HCT116 (cell line): ENCODE data around the gene KLHL6.

Experiments used
- CEBPB ChIP-seq: IDR thresholded peaks from 2 replicates; pipeline ENCODE4 v1.6.1; 2012; ENCODE audit warnings: low read depth
- CTCF ChIP-seq, 3 experiments: fragments of 200-600 bp in 1 of 3; sonication (generic) in 1 of 3; IDR thresholded peaks in 2 of 3; conservative IDR thresholded peaks in 1 of 3; 2 replicates each; pipeline ENCODE4 v1.5.1; 2012 to 2017; ENCODE audit warnings: low read depth in 2 of 3, low read length in 2 of 3, antibody characterized with exemption in 1 of 3, borderline replicate concordance in 1 of 3, control low read depth in 1 of 3, mild to moderate bottlenecking in 1 of 3, mixed read lengths in 1 of 3, mixed run types in 1 of 3, moderate library complexity in 1 of 3; ENCODE audit not compliant: insufficient read depth in 1 of 3
- EZH2phosphoT487 ChIP-seq: fragments of 200-600 bp; IDR thresholded peaks from 2 replicates; pipeline ENCODE4 v1.6.1; 2018; ENCODE audit warnings: antibody characterized with exemption, borderline replicate concordance
- MAX ChIP-seq: IDR thresholded peaks from 2 replicates; pipeline ENCODE4 v1.6.1; 2012
- POLR2A ChIP-seq: IDR thresholded peaks from 2 replicates; pipeline ENCODE4 v1.7.0; 2011; ENCODE audit warnings: borderline replicate concordance; ENCODE audit not compliant: insufficient read depth, insufficient read length; ENCODE audit errors: extremely low read depth
- POLR2AphosphoS5 ChIP-seq: IDR thresholded peaks from 2 replicates; pipeline ENCODE4 v1.6.1; 2011; ENCODE audit warnings: mild to moderate bottlenecking, low read depth, low read length, moderate library complexity
- REST ChIP-seq: IDR thresholded peaks from 2 replicates; pipeline ENCODE4 v1.6.1; 2012; ENCODE audit warnings: low read depth
- SIN3A ChIP-seq: IDR thresholded peaks from 2 replicates; pipeline ENCODE4 v1.6.1; 2012; ENCODE audit warnings: low read depth
- TCF7L2 ChIP-seq: IDR thresholded peaks from 2 replicates; pipeline ENCODE4 v1.7.0; 2011; ENCODE audit warnings: borderline replicate concordance, inconsistent platforms; ENCODE audit not compliant: insufficient read depth, insufficient read length; ENCODE audit errors: extremely low read depth
- YY1 ChIP-seq: IDR thresholded peaks from 2 replicates; pipeline ENCODE4 v1.6.1; 2011; ENCODE audit warnings: low read length, low read depth, moderate library complexity, mild to moderate bottlenecking; ENCODE audit not compliant: insufficient replicate concordance; ENCODE audit errors: extremely low read depth
- ZFX ChIP-seq: fragments of 450-650 bp; IDR thresholded peaks from 2 replicates; pipeline ENCODE4 v1.6.1; 2017
- ZNF274 ChIP-seq: fragments of 200-500 bp; sonication (Bioruptor generic); IDR thresholded peaks from 2 replicates; pipeline ENCODE4 v1.6.1; 2014; ENCODE audit warnings: mild to moderate bottlenecking, low read depth, low read length, inconsistent platforms

- no peak for TF ChIP-seq ZNF274
- TF ChIP-seq CTCF (IDR thresholded peaks at IDR 0.05 in 2 of 3, conservative IDR thresholded peaks at IDR 0.05 in 1 of 3; ENCODE audit: borderline replicate concordance in 1 of 3, insufficient read depth in 1 of 3, low read depth in 2 of 3, low read length in 2 of 3) = no peak
- TF ChIP-seq MAX = no peak
- no peak for TF ChIP-seq POLR2AphosphoS5
- no peak for TF ChIP-seq REST
- TF ChIP-seq TCF7L2 = no peak
- TF ChIP-seq ZFX = no peak
- no peak for TF ChIP-seq YY1
- no peak for TF ChIP-seq EZH2phosphoT487
- TF ChIP-seq SIN3A = no peak
- TF ChIP-seq POLR2A = no peak
- no peak for TF ChIP-seq CEBPB
These were observed 1.1 kb downstream of the KLHL6 start for GRCh38 chr3:183554377-183554776.
